T-cell (primary cell): ENCODE results near the gene FBXO41. TPM values are rescaled to one million over a fixed set of nuclear protein-coding genes. Genes with fewer than 3 reads are reported as not detected.
A peak's percentile ranks its signal among the peaks of the same experiment; 100 is the strongest.

ENCODE experiments used
- ATAC-seq, 4 experiments: fragments of 200-7000 bp in 3 of 4; fragments of 150-1000 bp in 1 of 4; cut with Tn5 transposase; replicated peaks in 1 of 4; 1 replicate in 3 of 4; 2 replicates in 1 of 4; pipeline ENCODE4 v1.10.0; 2021; ENCODE audit warnings: moderate library complexity in 3 of 4, mild to moderate bottlenecking in 2 of 4, moderate number of reproducible peaks in 1 of 4
- CTCF ChIA-PET, 2 donors: fragments of 300-600 bp; sonication (Branson Sonifier 250); formaldehyde crosslinking; loops; one replicate each; lab custom pipeline; 2022; ENCODE audit warnings: antibody characterized with exemption in 2 of 2; lab: Charles Lee
- POLR2A ChIA-PET, 2 donors: fragments of 300-600 bp; sonication (Branson Sonifier 250); formaldehyde crosslinking; loops; one replicate each; lab custom pipeline; 2022; ENCODE audit warnings: antibody characterized with exemption in 2 of 2; lab: Charles Lee
- DNase-seq, 35 experiments: peaks; one replicate each; pipeline versions ENCODE4 v3.0.0 to v3.0.0-alpha.2; 2013 to 2023
- H3K27ac ChIP-seq: one replicate; pipeline ENCODE4 v1.5.1; 2013; ENCODE audit warnings: low read length
- H3K27me3 ChIP-seq, 2 experiments: replicated peaks in 1 of 2; 1 replicate in 1 of 2; 2 replicates in 1 of 2; pipeline versions ENCODE4 v1.6.1 to v1.7.0; 2013; ENCODE audit warnings: low read length in 1 of 2, mixed read lengths in 1 of 2; ENCODE audit not compliant: control insufficient read depth in 2 of 2, insufficient read depth in 2 of 2; ENCODE audit errors: extremely low read depth in 1 of 2
- H3K36me3 ChIP-seq, 2 donors: 1 replicate in 1 of 2; 2 replicates in 1 of 2; pipeline versions ENCODE4 v1.6.1 to v1.7.0; 2013; ENCODE audit warnings: low read length in 1 of 2; ENCODE audit not compliant: control insufficient read depth in 2 of 2, insufficient read depth in 1 of 2; ENCODE audit errors: extremely low read depth in 1 of 2
- H3K4me1 ChIP-seq, 2 experiments: 1 replicate in 1 of 2; 2 replicates in 1 of 2; pipeline versions ENCODE4 v1.6.1 to v1.7.0; 2013; ENCODE audit warnings: low read length in 2 of 2, mixed read lengths in 1 of 2; ENCODE audit not compliant: insufficient read depth in 2 of 2, control insufficient read depth in 1 of 2; ENCODE audit errors: extremely low read depth in 1 of 2
- H3K4me3 ChIP-seq, 2 donors: 1 replicate in 1 of 2; 2 replicates in 1 of 2; pipeline versions ENCODE4 v1.5.1 to v1.7.0; 2013; ENCODE audit warnings: mild to moderate bottlenecking in 2 of 2, low read length in 1 of 2, moderate library complexity in 1 of 2; ENCODE audit not compliant: control insufficient read depth in 1 of 2; ENCODE audit errors: extremely low read depth in 1 of 2
- H3K9me3 ChIP-seq: 2 replicates; pipeline ENCODE4 v1.7.0; 2013
- H3K27ac Mint-ChIP-seq, 2 donors: one replicate each; pipeline ENCODE4 v1.8.0; 2020 to 2021; ENCODE audit warnings: mild to moderate bottlenecking in 2 of 2, mixed read lengths in 2 of 2
- H3K27me3 Mint-ChIP-seq, 2 donors: one replicate each; pipeline ENCODE4 v1.8.0; 2021 to 2022; ENCODE audit warnings: mixed read lengths in 2 of 2
- H3K36me3 Mint-ChIP-seq: one replicate; pipeline ENCODE4 v1.8.0; 2021; ENCODE audit warnings: mixed read lengths
- H3K4me1 Mint-ChIP-seq, 3 donors: one replicate each; pipeline ENCODE4 v1.8.0; 2020 to 2022; ENCODE audit warnings: mixed read lengths in 3 of 3, mild to moderate bottlenecking in 1 of 3
- H3K4me3 Mint-ChIP-seq, 3 donors: one replicate each; pipeline ENCODE4 v1.8.0; 2020 to 2022; ENCODE audit warnings: mild to moderate bottlenecking in 3 of 3, mixed read lengths in 3 of 3, moderate library complexity in 3 of 3
- H3K9me3 Mint-ChIP-seq, 3 donors: one replicate each; pipeline ENCODE4 v1.8.0; 2020 to 2022; ENCODE audit warnings: mixed read lengths in 3 of 3
- whole genome bisulfite sequencing: methylation state at CpG from one replicate; pipeline ENCODE4 v1.1.5; 2013; ENCODE audit warnings: missing lambda C conversion rate; ENCODE audit not compliant: insufficient coverage; 5-methylcytosine and 5-hydroxymethylcytosine counted together
- total RNA-seq, 35 experiments: library from RNA in 6 of 35; stranded (reverse) in 6 of 35; fragments of 120-200 nt in 1 of 35; gene quantifications; one replicate each; pipeline versions ENCODE4 v1.2.1 to v1.2.4 and lab custom pipeline; 2013 to 2026

FBXO41 gene
- total RNA-seq, 5 donors from 2014 or later (not counting 1 experiment from before 2014, with no cell fraction given): 17.6 to 23.7 (median 19.6) TPM

GRCh38 chr2:73256618-73256922 is 27.7 kb downstream of the FBXO41 start:
- DNase-seq: no peak
- POLR2A ChIA-PET: no interaction called here
- Mint-ChIP-seq H3K4me3 (no peak overlapping the region), H3K9me3 (no peaks in the 10 kb centered on the region), H3K36me3 (peaks cover 19% of the 10 kb centered on the region), H3K4me1 (peaks cover 6 to 14% (median 12%) of the 10 kb centered on the region in 3 donors), H3K27ac (peak overlapping the region; percentile 45 to 82), H3K27me3 (no peaks in the 10 kb centered on the region)
- H3K9me3 ChIP-seq: no peaks in the 10 kb centered on the region
- CTCF ChIA-PET: no interaction called here
- H3K4me1 ChIP-seq: peaks cover 0 to 9% of the 10 kb centered on the region in 2 experiments
- no peak for ATAC-seq
- peaks cover 22 to 43% of the 10 kb centered on the region in 2 donors for H3K36me3 ChIP-seq
- H3K4me3 ChIP-seq: no peak overlapping the region
- H3K27me3 ChIP-seq: no peaks in the 10 kb centered on the region
- no CpG with 5 or more reads among the region's 1 CpG for WGBS
- H3K27ac ChIP-seq: no peak overlapping the region

DNA sequence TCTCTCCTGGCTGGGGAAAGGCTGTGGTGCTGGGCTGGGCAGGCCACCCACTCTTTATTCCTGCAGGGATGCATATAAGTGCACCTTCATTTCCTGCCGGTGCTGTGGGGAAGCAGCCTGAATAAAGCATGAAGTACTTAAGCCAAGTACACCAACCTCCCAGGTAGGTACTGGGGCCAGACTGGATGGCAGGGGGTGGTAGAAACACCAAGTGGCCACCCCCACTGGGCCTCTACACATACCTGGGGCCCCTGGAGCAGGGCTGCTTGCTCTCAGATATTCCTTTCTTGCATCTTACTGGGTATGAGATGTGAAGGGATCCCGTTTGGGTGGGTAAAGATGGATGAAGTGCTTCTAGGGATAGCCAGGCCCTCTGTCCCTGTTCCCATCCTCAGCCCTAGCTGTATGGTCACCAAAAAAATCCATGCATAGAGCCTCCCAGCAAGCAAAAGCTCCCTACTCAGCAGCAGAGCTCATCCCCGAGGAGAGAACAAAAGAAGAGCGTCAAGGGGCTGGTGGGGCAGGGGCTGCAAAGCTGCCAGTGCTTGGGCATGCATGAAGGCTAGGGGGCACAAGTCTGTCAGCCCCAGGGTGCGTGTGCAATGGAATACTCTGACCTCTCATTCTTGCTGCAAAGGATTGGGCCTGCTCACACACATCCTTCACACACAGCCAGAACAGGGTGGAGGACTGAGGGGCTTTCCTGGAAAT is 28.2 kb downstream of the FBXO41 start:
- 89% methylated on average over 2 of the region's 5 CpGs for WGBS
- H3K27ac Mint-ChIP-seq: peak overlapping the region; percentile 41 to 82
- H3K36me3 Mint-ChIP-seq: peaks cover 19% of the 10 kb centered on the region
- Histone ChIP-seq H3K36me3 (peaks cover 22 to 48% of the 10 kb centered on the region in 2 donors), H3K9me3 (no peaks in the 10 kb centered on the region), H3K4me1 (peaks cover 0 to 9% of the 10 kb centered on the region in 2 experiments), H3K4me3 (no peak overlapping the region), H3K27me3 (no peaks in the 10 kb centered on the region), H3K27ac (no peak overlapping the region)
- H3K9me3 Mint-ChIP-seq: no peaks in the 10 kb centered on the region
- ChIA-PET CTCF (interaction anchor here in 1 of 2 donors (1.0 kb wide), 1 partner anchor 20 kb away, joined by 3 read pairs; no protein-coding TSS in a partner anchor), POLR2A (no interaction called here)
- H3K4me1 Mint-ChIP-seq: peaks cover 6 to 14% (median 12%) of the 10 kb centered on the region in 3 donors
- no peak for DNase-seq
- no peak overlapping the region for H3K4me3 Mint-ChIP-seq
- H3K27me3 Mint-ChIP-seq: no peaks in the 10 kb centered on the region
- no peak for ATAC-seq

DNA sequence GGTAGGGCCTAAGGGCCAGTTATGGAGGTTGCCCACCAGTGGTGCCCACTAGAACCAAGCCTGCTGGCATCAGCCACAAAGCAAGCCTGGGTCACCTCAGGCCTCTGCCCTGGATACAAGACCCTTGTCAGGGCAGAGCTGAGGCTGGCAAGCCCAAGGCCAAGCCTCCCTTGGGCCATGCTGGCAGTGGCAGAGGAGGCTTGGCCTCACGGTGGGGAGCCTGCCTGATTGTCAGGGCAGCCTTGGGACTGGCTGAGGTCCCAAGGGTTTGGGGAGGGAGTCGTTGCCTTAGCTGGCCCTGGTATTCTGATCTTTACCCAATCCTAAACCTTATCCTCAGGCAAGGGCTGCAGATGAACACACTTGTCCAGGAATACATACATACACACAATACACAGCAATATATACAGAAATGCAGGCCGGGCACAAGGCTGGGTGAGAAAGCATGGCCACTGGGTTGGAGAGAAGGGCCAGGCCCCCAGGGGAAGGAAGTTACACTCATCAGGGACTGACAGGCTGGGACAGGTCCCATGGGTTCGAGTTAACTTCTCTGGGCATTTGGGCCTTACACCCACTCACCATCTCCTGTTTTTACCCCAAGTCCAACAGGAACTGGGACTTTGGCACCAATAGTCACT is 29.2 kb downstream of the FBXO41 start:
- Histone ChIP-seq H3K36me3 (peaks cover 23 to 55% of the 10 kb centered on the region in 2 donors), H3K9me3 (no peaks in the 10 kb centered on the region), H3K27ac (no peak overlapping the region), H3K4me3 (no peak overlapping the region), H3K4me1 (peaks cover 0 to 9% of the 10 kb centered on the region in 2 experiments), H3K27me3 (no peaks in the 10 kb centered on the region)
- H3K27me3 Mint-ChIP-seq: no peaks in the 10 kb centered on the region
- ChIA-PET CTCF (interaction anchor here in 1 of 2 donors (1.0 kb wide), 1 partner anchor 19 kb away, joined by 3 read pairs; no protein-coding TSS in a partner anchor), POLR2A (no interaction called here)
- H3K27ac Mint-ChIP-seq: peak overlapping the region in 1 of 2 donors; percentile 5
- H3K9me3 Mint-ChIP-seq: no peaks in the 10 kb centered on the region
- WGBS: 83% methylated on average over 1 of the region's 4 CpGs
- DNase-seq: no peak
- H3K36me3 Mint-ChIP-seq: peaks cover 23% of the 10 kb centered on the region
- H3K4me3 Mint-ChIP-seq: no peak overlapping the region
- H3K4me1 Mint-ChIP-seq: peaks cover 6 to 14% (median 12%) of the 10 kb centered on the region in 3 donors
- ATAC-seq: no peak

DNA sequence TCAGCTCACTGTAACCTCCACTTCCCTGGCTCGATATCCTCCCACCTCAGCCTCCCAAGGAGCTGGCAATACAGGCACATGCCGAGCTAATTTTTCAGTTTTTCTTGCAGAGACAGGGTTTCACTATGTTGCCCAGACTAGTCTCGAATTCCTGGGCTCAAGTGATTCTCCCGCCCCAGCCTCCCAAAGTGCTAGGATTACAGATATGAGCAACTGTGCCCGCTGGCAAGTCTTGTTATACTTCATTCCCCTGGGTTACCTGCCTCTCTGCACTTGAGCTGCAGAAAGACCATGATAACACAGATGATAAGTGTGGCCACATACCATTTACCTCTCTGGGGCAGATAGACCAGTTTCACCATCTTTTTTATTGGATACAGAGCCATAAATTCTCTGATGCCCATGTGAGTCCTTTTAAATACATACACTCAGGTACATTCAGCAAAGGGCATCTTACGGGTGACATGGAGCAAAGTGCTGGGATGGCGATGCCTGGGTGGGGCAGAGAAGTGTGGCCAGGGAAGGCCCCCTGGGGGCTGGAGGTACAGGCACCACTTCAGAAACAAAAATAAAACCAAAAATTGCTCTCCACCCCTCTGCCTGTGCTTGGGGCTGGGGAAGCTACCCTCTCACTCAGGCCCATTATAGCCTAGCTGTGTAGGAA is 29.8 kb downstream of the FBXO41 start:
- H3K27me3 Mint-ChIP-seq: no peaks in the 10 kb centered on the region
- Histone ChIP-seq H3K9me3 (no peaks in the 10 kb centered on the region), H3K27ac (no peak overlapping the region), H3K4me3 (no peak overlapping the region), H3K36me3 (peaks cover 29 to 60% of the 10 kb centered on the region in 2 donors), H3K4me1 (peaks cover 0 to 9% of the 10 kb centered on the region in 2 experiments), H3K27me3 (no peaks in the 10 kb centered on the region)
- no peaks in the 10 kb centered on the region for H3K9me3 Mint-ChIP-seq
- WGBS: 95% methylated on average over 5 of the region's 7 CpGs
- peaks cover 25% of the 10 kb centered on the region for H3K36me3 Mint-ChIP-seq
- ATAC-seq (no peak), DNase-seq (no peak)
- no peak overlapping the region for H3K27ac Mint-ChIP-seq
- no peak overlapping the region for H3K4me3 Mint-ChIP-seq
- H3K4me1 Mint-ChIP-seq: peaks cover 6 to 14% (median 12%) of the 10 kb centered on the region in 3 donors
- POLR2A ChIA-PET: interaction anchor here in 1 of 2 donors (0.6 kb wide), 1 partner anchor 42 kb away, joined by 4 read pairs; no protein-coding TSS in a partner anchor
- CTCF ChIA-PET: no interaction called here

- ATAC-seq (no peak), DNase-seq (no peak)
- H3K36me3 ChIP-seq: peaks cover 28 to 61% of the 10 kb centered on the region in 2 donors
- Mint-ChIP-seq H3K27me3 (no peaks in the 10 kb centered on the region), H3K4me3 (no peak overlapping the region), H3K27ac (no peak overlapping the region), H3K36me3 (peaks cover 29% of the 10 kb centered on the region), H3K9me3 (no peaks in the 10 kb centered on the region), H3K4me1 (peaks cover 6 to 14% (median 10%) of the 10 kb centered on the region in 3 donors)
- H3K4me3 ChIP-seq: no peak overlapping the region
- H3K27me3 ChIP-seq: no peaks in the 10 kb centered on the region
- ChIA-PET POLR2A (interaction anchor here in 1 of 2 donors (0.6 kb wide), 1 partner anchor 43 kb away, joined by 4 read pairs; no protein-coding TSS in a partner anchor), CTCF (no interaction called here)
- no peak overlapping the region for H3K27ac ChIP-seq
- H3K9me3 ChIP-seq: no peaks in the 10 kb centered on the region
- peaks cover 0 to 9% of the 10 kb centered on the region in 2 experiments for H3K4me1 ChIP-seq
- 100% methylated on average over 1 of the region's 3 CpGs for WGBS
Measured at GRCh38 chr2:73253901-73254300, 30.4 kb downstream of the FBXO41 start.

- 67% methylated on average over 2 of the region's 2 CpGs for WGBS
- peaks cover 32% of the 10 kb centered on the region for H3K36me3 Mint-ChIP-seq
- no peak overlapping the region for H3K27ac Mint-ChIP-seq
Measured at GRCh38 chr2:73253400-73253799, 30.9 kb downstream of the FBXO41 start.

More at GRCh38 chr2:73253400-73253799, 30.9 kb downstream of the FBXO41 start:
- Mint-ChIP-seq H3K27me3 (no peaks in the 10 kb centered on the region), H3K4me3 (no peak overlapping the region), H3K9me3 (no peaks in the 10 kb centered on the region), H3K4me1 (peaks cover 6 to 14% (median 10%) of the 10 kb centered on the region in 3 donors)
- ATAC-seq (no peak), DNase-seq (no peak)
- Histone ChIP-seq H3K4me1 (peaks cover 0 to 8% of the 10 kb centered on the region in 2 experiments), H3K27ac (no peak overlapping the region), H3K27me3 (no peaks in the 10 kb centered on the region), H3K4me3 (no peak overlapping the region), H3K36me3 (peaks cover 28 to 64% of the 10 kb centered on the region in 2 donors), H3K9me3 (no peaks in the 10 kb centered on the region)
- ChIA-PET CTCF (no interaction called here), POLR2A (interaction anchor here in 1 of 2 donors (0.6 kb wide), 2 partner anchors 43 to 107 kb away, joined by 4 read pairs; no protein-coding TSS in a partner anchor)
